Measurements from ENCODE around the gene TDRD3.
A peak's percentile ranks its signal among the peaks of the same experiment; 100 is the strongest.

Gene TDRD3

GRCh38 chr13:60427285-60427684 lies 30.3 kb downstream of the TDRD3 start:
- Histone ChIP-seq H3K4me1 (ENCODE audit: control insufficient read depth, insufficient read depth, low read length) (no peaks in the 10 kb centered on the region), H3K9ac (ENCODE audit: low read depth, low read length) (peak overlapping the region; percentile 2), H3K27me3 (ENCODE audit: control insufficient read depth, insufficient read depth, low read length) (no peaks in the 10 kb centered on the region), H3K36me3 (ENCODE audit: control insufficient read depth, insufficient read depth, low read length) (no peaks in the 10 kb centered on the region), H3K9me3 (ENCODE audit: control insufficient read depth, insufficient read depth, low read length) (no peaks in the 10 kb centered on the region), H3K4me3 (ENCODE audit: low read depth, low read length) (no peak overlapping the region)

- no peaks in the 10 kb centered on the region for H3K9me3 ChIP-seq (ENCODE audit: control insufficient read depth, insufficient read depth, low read length)
Observed at GRCh38 chr13:60431108-60431700, 34.2 kb downstream of the TDRD3 start.

GRCh38 chr13:60433505-60433904 lies 36.5 kb downstream of the TDRD3 start:
- Histone ChIP-seq H3K9me3 (ENCODE audit: control insufficient read depth, insufficient read depth, low read length) (no peaks in the 10 kb centered on the region), H3K4me3 (ENCODE audit: low read depth, low read length) (no peak overlapping the region), H3K27me3 (ENCODE audit: control insufficient read depth, insufficient read depth, low read length) (no peaks in the 10 kb centered on the region), H3K4me1 (ENCODE audit: control insufficient read depth, insufficient read depth, low read length) (no peaks in the 10 kb centered on the region), H3K9ac (ENCODE audit: low read depth, low read length) (no peak overlapping the region), H3K36me3 (ENCODE audit: control insufficient read depth, insufficient read depth, low read length) (no peaks in the 10 kb centered on the region)

More at GRCh38 chr13:60431108-60431700, 34.2 kb downstream of the TDRD3 start:
- Histone ChIP-seq H3K4me1 (ENCODE audit: control insufficient read depth, insufficient read depth, low read length) (no peaks in the 10 kb centered on the region), H3K27me3 (ENCODE audit: control insufficient read depth, insufficient read depth, low read length) (no peaks in the 10 kb centered on the region), H3K36me3 (ENCODE audit: control insufficient read depth, insufficient read depth, low read length) (no peaks in the 10 kb centered on the region), H3K4me3 (ENCODE audit: low read depth, low read length) (no peak overlapping the region), H3K9ac (ENCODE audit: low read depth, low read length) (no peak overlapping the region)

GRCh38 chr13:60435762-60436374 lies 38.8 kb downstream of the TDRD3 start:
- H3K4me1 ChIP-seq (ENCODE audit: control insufficient read depth, insufficient read depth, low read length), result no peaks in the 10 kb centered on the region

GRCh38 chr13:60439201-60439600 lies 42.2 kb downstream of the TDRD3 start:
- Histone ChIP-seq H3K4me1 (ENCODE audit: control insufficient read depth, insufficient read depth, low read length) (no peaks in the 10 kb centered on the region), H3K9me3 (ENCODE audit: control insufficient read depth, insufficient read depth, low read length) (no peaks in the 10 kb centered on the region), H3K9ac (ENCODE audit: low read depth, low read length) (no peak overlapping the region), H3K36me3 (ENCODE audit: control insufficient read depth, insufficient read depth, low read length) (no peaks in the 10 kb centered on the region), H3K4me3 (ENCODE audit: low read depth, low read length) (no peak overlapping the region), H3K27me3 (ENCODE audit: control insufficient read depth, insufficient read depth, low read length) (no peaks in the 10 kb centered on the region)

More at GRCh38 chr13:60435762-60436374, 38.8 kb downstream of the TDRD3 start:
- Histone ChIP-seq H3K9me3 (ENCODE audit: control insufficient read depth, insufficient read depth, low read length) (no peaks in the 10 kb centered on the region), H3K27me3 (ENCODE audit: control insufficient read depth, insufficient read depth, low read length) (no peaks in the 10 kb centered on the region), H3K36me3 (ENCODE audit: control insufficient read depth, insufficient read depth, low read length) (no peaks in the 10 kb centered on the region), H3K4me3 (ENCODE audit: low read depth, low read length) (no peak overlapping the region), H3K9ac (ENCODE audit: low read depth, low read length) (no peak overlapping the region)

- Histone ChIP-seq H3K9ac (ENCODE audit: low read depth, low read length) (no peak overlapping the region), H3K9me3 (ENCODE audit: control insufficient read depth, insufficient read depth, low read length) (no peaks in the 10 kb centered on the region), H3K27me3 (ENCODE audit: control insufficient read depth, insufficient read depth, low read length) (no peaks in the 10 kb centered on the region), H3K36me3 (ENCODE audit: control insufficient read depth, insufficient read depth, low read length) (no peaks in the 10 kb centered on the region), H3K4me1 (ENCODE audit: control insufficient read depth, insufficient read depth, low read length) (no peaks in the 10 kb centered on the region), H3K4me3 (ENCODE audit: low read depth, low read length) (no peak overlapping the region)
Observed at GRCh38 chr13:60441761-60442160, 44.7 kb downstream of the TDRD3 start.

- peaks cover 8% of the 10 kb centered on the region for H3K4me1 ChIP-seq (ENCODE audit: control insufficient read depth, insufficient read depth, low read length)
- H3K9me3 ChIP-seq (ENCODE audit: control insufficient read depth, insufficient read depth, low read length), result no peaks in the 10 kb centered on the region
- H3K9ac ChIP-seq (ENCODE audit: low read depth, low read length), result no peak overlapping the region
- H3K27me3 ChIP-seq (ENCODE audit: control insufficient read depth, insufficient read depth, low read length), result no peaks in the 10 kb centered on the region
- no peaks in the 10 kb centered on the region for H3K36me3 ChIP-seq (ENCODE audit: control insufficient read depth, insufficient read depth, low read length)
- no peak overlapping the region for H3K4me3 ChIP-seq (ENCODE audit: low read depth, low read length)
Observed at GRCh38 chr13:60448907-60449510, 52.0 kb downstream of the TDRD3 start.

- Histone ChIP-seq H3K4me3 (ENCODE audit: low read depth, low read length) (no peak overlapping the region), H3K9ac (ENCODE audit: low read depth, low read length) (no peak overlapping the region), H3K27me3 (ENCODE audit: control insufficient read depth, insufficient read depth, low read length) (no peaks in the 10 kb centered on the region), H3K36me3 (ENCODE audit: control insufficient read depth, insufficient read depth, low read length) (no peaks in the 10 kb centered on the region), H3K9me3 (ENCODE audit: control insufficient read depth, insufficient read depth, low read length) (no peaks in the 10 kb centered on the region), H3K4me1 (ENCODE audit: control insufficient read depth, insufficient read depth, low read length) (peaks cover 8% of the 10 kb centered on the region)
Observed at GRCh38 chr13:60453490-60453889, 56.5 kb downstream of the TDRD3 start.

- peaks cover 8% of the 10 kb centered on the region for H3K4me1 ChIP-seq (ENCODE audit: control insufficient read depth, insufficient read depth, low read length)
- H3K9ac ChIP-seq (ENCODE audit: low read depth, low read length), result no peak overlapping the region
- no peaks in the 10 kb centered on the region for H3K36me3 ChIP-seq (ENCODE audit: control insufficient read depth, insufficient read depth, low read length)
- H3K9me3 ChIP-seq (ENCODE audit: control insufficient read depth, insufficient read depth, low read length), result no peaks in the 10 kb centered on the region
- H3K4me3 ChIP-seq (ENCODE audit: low read depth, low read length), result no peak overlapping the region
- no peaks in the 10 kb centered on the region for H3K27me3 ChIP-seq (ENCODE audit: control insufficient read depth, insufficient read depth, low read length)
Observed at GRCh38 chr13:60454425-60454824, 57.4 kb downstream of the TDRD3 start.

GRCh38 chr13:60463787-60464186 lies 66.8 kb downstream of the TDRD3 start:
- Histone ChIP-seq H3K36me3 (ENCODE audit: control insufficient read depth, insufficient read depth, low read length) (no peaks in the 10 kb centered on the region), H3K9me3 (ENCODE audit: control insufficient read depth, insufficient read depth, low read length) (no peaks in the 10 kb centered on the region), H3K9ac (ENCODE audit: low read depth, low read length) (no peak overlapping the region)

GRCh38 chr13:60467098-60467497 lies 70.1 kb downstream of the TDRD3 start:
- Histone ChIP-seq H3K9ac (ENCODE audit: low read depth, low read length) (no peak overlapping the region), H3K27me3 (ENCODE audit: control insufficient read depth, insufficient read depth, low read length) (no peaks in the 10 kb centered on the region), H3K9me3 (ENCODE audit: control insufficient read depth, insufficient read depth, low read length) (no peaks in the 10 kb centered on the region), H3K4me1 (ENCODE audit: control insufficient read depth, insufficient read depth, low read length) (no peaks in the 10 kb centered on the region), H3K36me3 (ENCODE audit: control insufficient read depth, insufficient read depth, low read length) (no peaks in the 10 kb centered on the region), H3K4me3 (ENCODE audit: low read depth, low read length) (no peak overlapping the region)

More at GRCh38 chr13:60463787-60464186, 66.8 kb downstream of the TDRD3 start:
- Histone ChIP-seq H3K4me1 (ENCODE audit: control insufficient read depth, insufficient read depth, low read length) (peaks cover 2% of the 10 kb centered on the region), H3K4me3 (ENCODE audit: low read depth, low read length) (no peak overlapping the region), H3K27me3 (ENCODE audit: control insufficient read depth, insufficient read depth, low read length) (no peaks in the 10 kb centered on the region)

- H3K9me3 ChIP-seq (ENCODE audit: control insufficient read depth, insufficient read depth, low read length), result no peaks in the 10 kb centered on the region
- no peaks in the 10 kb centered on the region for H3K4me1 ChIP-seq (ENCODE audit: control insufficient read depth, insufficient read depth, low read length)
- no peak overlapping the region for H3K4me3 ChIP-seq (ENCODE audit: low read depth, low read length)
Observed at GRCh38 chr13:60479273-60479672, 82.3 kb downstream of the TDRD3 start.

More at GRCh38 chr13:60479273-60479672, 82.3 kb downstream of the TDRD3 start:
- H3K36me3 ChIP-seq (ENCODE audit: control insufficient read depth, insufficient read depth, low read length), result no peaks in the 10 kb centered on the region
- H3K27me3 ChIP-seq (ENCODE audit: control insufficient read depth, insufficient read depth, low read length), result no peaks in the 10 kb centered on the region
- H3K9ac ChIP-seq (ENCODE audit: low read depth, low read length), result no peak overlapping the region
